ENCODE results near the gene MMP24. TPM values are rescaled to one million over a fixed set of nuclear protein-coding genes. Genes with fewer than 3 reads are reported as not detected.
A peak's percentile ranks its signal among the peaks of the same experiment; 100 is the strongest.

Gene MMP24
- total and polyA plus RNA-seq, 2 donors = 0.05 to 0.11 TPM

DNA sequence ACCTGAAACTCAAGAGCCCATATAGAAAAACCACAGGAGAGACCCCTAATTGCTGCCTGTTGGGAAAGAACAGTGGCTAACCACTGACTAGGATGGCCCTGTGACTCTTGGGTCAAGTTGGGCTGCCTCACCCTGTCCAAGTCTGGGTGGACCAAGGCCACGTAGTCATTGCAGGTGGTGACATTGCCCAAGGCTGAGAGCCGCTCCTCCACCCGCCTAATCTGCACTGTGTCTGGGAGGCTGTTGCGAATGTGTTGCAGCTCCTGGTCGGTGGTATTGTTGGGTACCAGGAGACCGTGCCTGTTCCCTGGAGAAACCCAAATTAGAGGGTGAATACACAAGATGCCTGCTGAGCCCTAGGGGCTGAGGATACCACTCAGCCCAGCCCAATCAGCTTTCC is 54.0 kb downstream of the MMP24 start:
- H3K27ac ChIP-seq (ENCODE audit: low read depth in 1 of 2, low read length in 1 of 2) = no peak overlapping the region
- H3K27me3 ChIP-seq (ENCODE audit: control insufficient read depth in 2 of 2, insufficient read depth in 1 of 2, low read length in 1 of 2) = no peaks in the 10 kb centered on the region
- H3K4me1 ChIP-seq (ENCODE audit: control insufficient read depth in 2 of 2, insufficient read depth in 2 of 2, low read length in 2 of 2) = peaks cover 14 to 27% of the 10 kb centered on the region in 2 donors
- H3K4me3 ChIP-seq (ENCODE audit: low read length in 2 of 2) = no peak overlapping the region
- peaks cover 26% of the 10 kb centered on the region in 2 donors for H3K36me3 ChIP-seq (ENCODE audit: control insufficient read depth in 2 of 2, insufficient read depth in 2 of 2, low read length in 1 of 2)
- WGBS = over 99% methylated on average over 6 of the region's 6 CpGs
- H3K9me3 ChIP-seq (ENCODE audit: control insufficient read depth in 2 of 2, insufficient read depth in 1 of 2, low read length in 1 of 2) = peaks cover 0 to 7% of the 10 kb centered on the region in 2 donors
- no peak for DNase-seq (ENCODE audit: low read depth in 6 of 9, low spot score in 9 of 9)

- no peak overlapping the region for H3K27ac ChIP-seq (ENCODE audit: low read depth in 1 of 2, low read length in 1 of 2)
- peaks cover 0 to 7% of the 10 kb centered on the region in 2 donors for H3K9me3 ChIP-seq (ENCODE audit: control insufficient read depth in 2 of 2, insufficient read depth in 1 of 2, low read length in 1 of 2)
- peaks cover 12 to 25% of the 10 kb centered on the region in 2 donors for H3K4me1 ChIP-seq (ENCODE audit: control insufficient read depth in 2 of 2, insufficient read depth in 2 of 2, low read length in 2 of 2)
- peaks cover 24 to 26% of the 10 kb centered on the region in 2 donors for H3K36me3 ChIP-seq (ENCODE audit: control insufficient read depth in 2 of 2, insufficient read depth in 2 of 2, low read length in 1 of 2)
- DNase-seq (ENCODE audit: low read depth in 6 of 9, low spot score in 9 of 9) = no peak
- H3K27me3 ChIP-seq (ENCODE audit: control insufficient read depth in 2 of 2, insufficient read depth in 1 of 2, low read length in 1 of 2) = no peaks in the 10 kb centered on the region
- 98% methylated on average over 10 of the region's 10 CpGs for WGBS
- no peak overlapping the region for H3K4me3 ChIP-seq (ENCODE audit: low read length in 2 of 2)
These were observed 55.1 kb downstream of the MMP24 start for GRCh38 chr20:35281506-35282101.

DNA sequence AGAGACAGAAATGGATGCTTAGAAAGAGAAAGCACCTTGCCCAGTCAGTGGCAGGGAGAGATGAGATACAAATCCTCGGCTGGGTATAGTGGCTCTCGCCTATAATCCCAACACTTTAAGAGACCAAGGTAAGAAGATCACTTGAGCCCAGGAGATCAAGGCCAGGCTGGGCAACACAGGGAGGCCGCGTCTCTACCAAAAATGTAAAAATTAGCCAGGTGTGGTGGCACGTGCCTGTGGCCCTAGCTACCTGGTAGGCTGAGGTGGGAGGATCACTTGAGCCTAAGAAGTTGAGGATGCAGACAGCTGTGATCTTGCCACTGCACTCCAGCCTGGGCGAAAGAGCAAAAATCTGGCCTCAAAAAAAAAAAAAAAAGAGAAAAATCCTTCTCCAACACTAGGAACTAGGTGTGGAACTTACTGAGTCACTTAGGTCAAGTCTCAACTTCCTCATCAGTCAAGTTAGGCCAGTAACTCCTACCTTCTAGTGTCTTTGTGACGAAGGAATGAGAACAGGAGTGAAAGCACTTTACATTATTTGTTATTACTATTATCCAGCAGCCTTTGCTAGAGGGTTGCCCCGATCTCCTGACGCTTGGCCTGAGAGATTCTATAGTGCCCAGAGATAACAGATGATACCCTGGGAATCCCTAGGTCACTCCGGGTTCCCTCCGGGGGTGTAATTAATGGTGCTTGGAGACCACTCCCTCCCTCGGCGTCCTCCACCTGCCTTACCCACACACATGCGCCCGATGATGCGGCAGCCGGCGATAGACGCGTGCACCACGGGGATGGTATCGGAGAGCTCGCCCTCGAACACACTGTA is 57.2 kb downstream of the MMP24 start:
- no peak for DNase-seq (ENCODE audit: low read depth in 6 of 9, low spot score in 9 of 9)
- 25% methylated on average over 24 of the region's 24 CpGs for WGBS
- Histone ChIP-seq H3K36me3 (ENCODE audit: control insufficient read depth in 2 of 2, insufficient read depth in 2 of 2, low read length in 1 of 2) (peaks cover 22% of the 10 kb centered on the region in 2 donors), H3K4me3 (ENCODE audit: low read length in 2 of 2) (peak overlapping the region; percentile 87 to 92), H3K27me3 (ENCODE audit: control insufficient read depth in 2 of 2, insufficient read depth in 1 of 2, low read length in 1 of 2) (peaks cover 0 to 2% of the 10 kb centered on the region in 2 donors), H3K4me1 (ENCODE audit: control insufficient read depth in 2 of 2, insufficient read depth in 2 of 2, low read length in 2 of 2) (peaks cover 10 to 14% of the 10 kb centered on the region in 2 donors), H3K27ac (ENCODE audit: low read depth in 1 of 2, low read length in 1 of 2) (no peak overlapping the region), H3K9me3 (ENCODE audit: control insufficient read depth in 2 of 2, insufficient read depth in 1 of 2, low read length in 1 of 2) (peaks cover 0 to 7% of the 10 kb centered on the region in 2 donors)

- peak within 1 kb of the TSS; percentile 87 to 92 for H3K4me3 ChIP-seq (ENCODE audit: low read length in 2 of 2)
- under 1% methylated on average over 61 of the region's 61 CpGs for WGBS
- H3K9me3 ChIP-seq (ENCODE audit: control insufficient read depth in 2 of 2, insufficient read depth in 1 of 2, low read length in 1 of 2) = peaks cover 0 to 7% of the 10 kb centered on the region in 2 donors
- peaks cover 14% of the 10 kb centered on the region in 2 donors for H3K36me3 ChIP-seq (ENCODE audit: control insufficient read depth in 2 of 2, insufficient read depth in 2 of 2, low read length in 1 of 2)
- DNase-seq (ENCODE audit: low read depth in 6 of 9, low spot score in 9 of 9) = peak in 8 of 9 donors; percentile 44 to 80 (median 60)
- peaks cover 10 to 14% of the 10 kb centered on the region in 2 donors for H3K4me1 ChIP-seq (ENCODE audit: control insufficient read depth in 2 of 2, insufficient read depth in 2 of 2, low read length in 2 of 2)
- H3K27me3 ChIP-seq (ENCODE audit: control insufficient read depth in 2 of 2, insufficient read depth in 1 of 2, low read length in 1 of 2) = peaks cover 0 to 4% of the 10 kb centered on the region in 2 donors
- peak within 1 kb of the TSS; percentile 64 to 76 for H3K27ac ChIP-seq (ENCODE audit: low read depth in 1 of 2, low read length in 1 of 2)
These were observed 57.9 kb downstream of the MMP24 start, which contains the start of gene EIF6 for GRCh38 chr20:35284267-35284991. TSS of gene EIF6 (minus strand) at chr20:35284772. CDS start at chr20:35284487, 285 bp downstream.

GRCh38 chr20:35284992-35285805 is 58.7 kb downstream of the MMP24 start:
- 72% methylated on average over 19 of the region's 19 CpGs for WGBS

GRCh38 chr20:35285806-35286076 is 59.3 kb downstream of the MMP24 start:
- WGBS = 92% methylated on average over 5 of the region's 5 CpGs
- H3K36me3 ChIP-seq (ENCODE audit: control insufficient read depth in 2 of 2, insufficient read depth in 2 of 2, low read length in 1 of 2) = peaks cover 1 to 2% of the 10 kb centered on the region in 2 donors
- H3K4me1 ChIP-seq (ENCODE audit: control insufficient read depth in 2 of 2, insufficient read depth in 2 of 2, low read length in 2 of 2) = peaks cover 10 to 14% of the 10 kb centered on the region in 2 donors
- peaks cover 0 to 4% of the 10 kb centered on the region in 2 donors for H3K27me3 ChIP-seq (ENCODE audit: control insufficient read depth in 2 of 2, insufficient read depth in 1 of 2, low read length in 1 of 2)
- no peak overlapping the region for H3K27ac ChIP-seq (ENCODE audit: low read depth in 1 of 2, low read length in 1 of 2)
- H3K4me3 ChIP-seq (ENCODE audit: low read length in 2 of 2) = no peak overlapping the region
- DNase-seq (ENCODE audit: low read depth in 6 of 9, low spot score in 9 of 9) = no peak
- peaks cover 0 to 7% of the 10 kb centered on the region in 2 donors for H3K9me3 ChIP-seq (ENCODE audit: control insufficient read depth in 2 of 2, insufficient read depth in 1 of 2, low read length in 1 of 2)

More at GRCh38 chr20:35284992-35285805, 58.7 kb downstream of the MMP24 start:
- H3K4me3 ChIP-seq (ENCODE audit: low read length in 2 of 2) = peak overlapping the region; percentile 87 to 92
- H3K9me3 ChIP-seq (ENCODE audit: control insufficient read depth in 2 of 2, insufficient read depth in 1 of 2, low read length in 1 of 2) = peaks cover 0 to 7% of the 10 kb centered on the region in 2 donors
- peaks cover 7% of the 10 kb centered on the region in 2 donors for H3K36me3 ChIP-seq (ENCODE audit: control insufficient read depth in 2 of 2, insufficient read depth in 2 of 2, low read length in 1 of 2)
- peak overlapping the region in 1 of 2 donors; percentile 64 for H3K27ac ChIP-seq (ENCODE audit: low read depth in 1 of 2, low read length in 1 of 2)
- peaks cover 10 to 14% of the 10 kb centered on the region in 2 donors for H3K4me1 ChIP-seq (ENCODE audit: control insufficient read depth in 2 of 2, insufficient read depth in 2 of 2, low read length in 2 of 2)
- DNase-seq (ENCODE audit: low read depth in 6 of 9, low spot score in 9 of 9) = no peak
- H3K27me3 ChIP-seq (ENCODE audit: control insufficient read depth in 2 of 2, insufficient read depth in 1 of 2, low read length in 1 of 2) = peaks cover 0 to 4% of the 10 kb centered on the region in 2 donors

GRCh38 chr20:35286077-35286898 is 59.8 kb downstream of the MMP24 start:
- no peaks in the 10 kb centered on the region for H3K36me3 ChIP-seq (ENCODE audit: control insufficient read depth in 2 of 2, insufficient read depth in 2 of 2, low read length in 1 of 2)
- H3K4me3 ChIP-seq (ENCODE audit: low read length in 2 of 2) = no peak overlapping the region
- H3K4me1 ChIP-seq (ENCODE audit: control insufficient read depth in 2 of 2, insufficient read depth in 2 of 2, low read length in 2 of 2) = peaks cover 10 to 14% of the 10 kb centered on the region in 2 donors
- H3K9me3 ChIP-seq (ENCODE audit: control insufficient read depth in 2 of 2, insufficient read depth in 1 of 2, low read length in 1 of 2) = peaks cover 0 to 7% of the 10 kb centered on the region in 2 donors
- peaks cover 0 to 4% of the 10 kb centered on the region in 2 donors for H3K27me3 ChIP-seq (ENCODE audit: control insufficient read depth in 2 of 2, insufficient read depth in 1 of 2, low read length in 1 of 2)
- H3K27ac ChIP-seq (ENCODE audit: low read depth in 1 of 2, low read length in 1 of 2) = no peak overlapping the region
- WGBS = 97% methylated on average over 12 of the region's 12 CpGs
- no peak for DNase-seq (ENCODE audit: low read depth in 6 of 9, low spot score in 9 of 9)
